Skeletal muscle satellite cell (primary cell): ENCODE data around the gene GINS1.
"Not testable (repeated sequence)": the region's sequence is repeated elsewhere in the genome, so short reads cannot be mapped to it uniquely, and the experiment has no call there.

Source experiments
- H3K27me3 ChIP-seq: 2 replicates; pipeline ENCODE4 v1.7.0; 2013; ENCODE audit warnings: low read length; ENCODE audit not compliant: control insufficient read depth, insufficient read depth
- H3K36me3 ChIP-seq: 2 replicates; pipeline ENCODE4 v1.7.0; 2013; ENCODE audit warnings: mild to moderate bottlenecking, control low read depth, low read length; ENCODE audit not compliant: insufficient read depth
- H3K4me1 ChIP-seq: 2 replicates; pipeline ENCODE4 v1.7.0; 2013; ENCODE audit warnings: low read length; ENCODE audit not compliant: control insufficient read depth, insufficient read depth
- H3K4me2 ChIP-seq: 2 replicates; pipeline ENCODE4 v1.7.0; 2013; ENCODE audit warnings: mild to moderate bottlenecking, low read length
- H3K4me3 ChIP-seq: 2 replicates; pipeline ENCODE4 v1.7.0; 2013; ENCODE audit warnings: low read length
- H3K9ac ChIP-seq: 2 replicates; pipeline ENCODE4 v1.7.0; 2013; ENCODE audit warnings: mild to moderate bottlenecking, low read depth, low read length, moderate library complexity
- H3K9me3 ChIP-seq: replicated peaks from 2 replicates; pipeline ENCODE4 v1.7.0; 2013; ENCODE audit warnings: mild to moderate bottlenecking, control low read depth, low read length

GINS1 gene

DNA sequence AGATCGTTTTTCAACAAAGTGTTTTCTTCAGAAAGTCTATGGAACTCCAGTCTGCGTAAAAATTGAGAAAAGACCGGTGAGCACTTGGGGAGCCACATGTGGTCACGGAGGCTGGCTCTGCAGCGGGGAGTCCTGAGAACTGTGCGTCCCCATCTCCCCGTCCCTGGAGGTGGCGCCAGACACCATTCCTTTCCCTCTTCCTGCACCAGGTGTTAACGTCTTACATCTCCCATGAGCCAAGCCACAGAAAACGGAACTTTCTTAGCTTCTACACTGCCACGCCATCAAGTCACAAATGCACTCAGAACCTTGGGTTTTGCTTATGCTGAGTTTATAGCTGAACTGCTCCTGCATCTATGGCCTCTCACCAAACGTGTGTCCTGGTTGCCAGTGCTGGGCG, 62.6 kb downstream of the GINS1 start:
- Histone ChIP-seq H3K4me1 (no peaks in the 10 kb centered on the region), H3K36me3 (peaks cover 3% of the 10 kb centered on the region), H3K4me2 (no peak overlapping the region), H3K9ac (no peak overlapping the region), H3K9me3 (no peaks in the 10 kb centered on the region), H3K4me3 (no peak overlapping the region), H3K27me3 (no peaks in the 10 kb centered on the region)

DNA sequence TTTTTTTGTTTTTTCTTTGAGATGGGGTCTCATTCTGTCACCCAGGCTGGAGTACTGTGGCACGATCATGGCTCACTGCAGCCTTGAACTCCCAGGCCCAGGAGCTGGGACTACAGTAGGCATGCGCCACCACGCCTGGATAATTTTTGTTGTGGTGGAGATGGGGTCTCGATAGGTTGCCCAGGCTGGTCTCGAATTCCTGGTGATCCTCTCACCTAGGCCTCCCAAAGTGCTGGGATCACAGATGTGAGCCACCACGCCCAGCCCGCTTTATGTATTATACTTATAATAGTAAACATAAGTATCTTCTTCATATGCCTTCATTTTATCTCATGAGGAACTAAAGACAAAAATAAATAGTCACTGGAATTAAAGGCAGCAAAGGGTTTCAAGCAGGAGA, 63.5 kb downstream of the GINS1 start:
- Histone ChIP-seq H3K4me1 (no peaks in the 10 kb centered on the region), H3K4me3 (no peak overlapping the region), H3K9ac (no peak overlapping the region), H3K4me2 (no peak overlapping the region), H3K27me3 (no peaks in the 10 kb centered on the region), H3K9me3 (no peaks in the 10 kb centered on the region), H3K36me3 (no peaks in the 10 kb centered on the region)

DNA sequence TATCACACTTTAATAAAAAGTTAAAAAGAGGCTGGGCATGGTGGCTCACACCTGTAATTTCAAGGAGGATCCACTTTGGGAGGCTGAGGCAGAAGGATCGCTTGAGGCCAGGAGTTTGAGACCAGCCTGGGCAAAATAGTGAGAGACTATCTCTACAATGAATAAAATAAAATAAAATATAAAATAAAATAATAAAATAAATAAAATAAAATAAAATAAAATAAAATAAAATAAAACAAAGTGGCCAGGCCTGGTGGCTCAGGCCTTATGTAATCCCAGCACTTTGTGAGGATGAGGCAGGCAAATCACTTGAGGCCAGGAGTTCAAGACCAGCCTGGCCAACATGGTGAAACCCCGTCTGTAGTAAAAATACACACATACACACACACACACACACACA, 65.8 kb downstream of the GINS1 start:
- not testable (repeated sequence) for H3K4me1 ChIP-seq, H3K4me3 ChIP-seq, H3K36me3 ChIP-seq, H3K9ac ChIP-seq, H3K9me3 ChIP-seq, H3K4me2 ChIP-seq, H3K27me3 ChIP-seq

DNA sequence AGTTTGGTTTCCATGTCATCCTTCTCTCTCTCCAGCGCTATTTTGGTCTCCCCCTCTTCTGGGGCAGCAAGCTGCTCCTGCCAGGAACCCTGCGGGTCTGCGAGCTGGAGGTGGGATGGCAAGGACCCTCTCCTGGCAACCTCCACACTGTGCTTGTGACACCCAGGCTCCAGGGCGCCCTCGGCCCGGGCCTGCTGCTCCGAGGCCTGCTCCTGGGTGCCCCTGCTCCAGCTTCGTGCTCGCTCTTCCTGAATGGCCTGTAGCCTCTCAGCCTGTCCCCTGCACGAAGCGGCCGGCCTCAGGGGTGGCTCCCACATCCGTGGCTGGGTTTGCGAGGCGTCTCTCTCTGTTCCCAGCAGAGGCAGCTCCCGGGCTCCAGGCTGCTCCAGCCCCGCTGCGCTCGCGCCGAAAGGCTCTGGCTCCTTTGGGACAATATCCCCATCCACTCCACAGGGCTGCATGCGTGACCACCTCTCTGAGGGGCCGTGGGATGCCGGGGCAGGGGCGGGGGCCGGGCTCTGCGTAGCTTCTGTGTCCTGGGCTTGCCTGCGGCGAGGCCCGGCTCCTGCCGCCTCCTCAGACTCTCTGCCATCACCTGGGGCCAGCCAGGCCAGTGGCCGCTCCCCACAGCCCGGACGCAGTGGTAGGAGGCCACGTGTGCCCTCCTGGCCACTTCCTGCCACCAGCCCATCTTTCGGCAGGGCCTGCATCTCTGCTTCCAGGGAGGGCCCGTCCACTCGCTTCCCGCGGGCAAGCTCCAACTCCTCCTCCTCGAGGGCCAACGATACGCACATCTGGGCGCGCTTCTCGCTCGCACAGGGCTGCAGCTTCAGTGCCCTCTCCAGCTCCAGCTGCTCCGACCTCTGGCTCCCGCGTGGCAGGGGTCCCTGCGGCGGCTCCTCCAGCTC, 68.9 kb downstream of the GINS1 start:
- H3K9me3 ChIP-seq, result no peaks in the 10 kb centered on the region
- no peaks in the 10 kb centered on the region for H3K27me3 ChIP-seq
- H3K9ac ChIP-seq, result no peak overlapping the region
- no peak overlapping the region for H3K4me2 ChIP-seq
- H3K36me3 ChIP-seq, result peaks cover 5% of the 10 kb centered on the region
- H3K4me1 ChIP-seq, result no peaks in the 10 kb centered on the region
- no peak overlapping the region for H3K4me3 ChIP-seq

- no peak overlapping the region for H3K4me2 ChIP-seq
- no peaks in the 10 kb centered on the region for H3K27me3 ChIP-seq
- no peaks in the 10 kb centered on the region for H3K4me1 ChIP-seq
- H3K9me3 ChIP-seq, result no peaks in the 10 kb centered on the region
- no peak overlapping the region for H3K4me3 ChIP-seq
- H3K9ac ChIP-seq, result no peak overlapping the region
- H3K36me3 ChIP-seq, result peaks cover 5% of the 10 kb centered on the region
These were observed 69.8 kb downstream of the GINS1 start for GRCh38 chr20:25477014-25477882.

- no peaks in the 10 kb centered on the region for H3K9me3 ChIP-seq
- H3K4me1 ChIP-seq, result no peaks in the 10 kb centered on the region
- H3K36me3 ChIP-seq, result peaks cover 5% of the 10 kb centered on the region
- no peak overlapping the region for H3K9ac ChIP-seq
- H3K4me2 ChIP-seq, result no peak overlapping the region
- H3K4me3 ChIP-seq, result no peak overlapping the region
- H3K27me3 ChIP-seq, result no peaks in the 10 kb centered on the region
These were observed 71.6 kb downstream of the GINS1 start for GRCh38 chr20:25478889-25479568.

DNA sequence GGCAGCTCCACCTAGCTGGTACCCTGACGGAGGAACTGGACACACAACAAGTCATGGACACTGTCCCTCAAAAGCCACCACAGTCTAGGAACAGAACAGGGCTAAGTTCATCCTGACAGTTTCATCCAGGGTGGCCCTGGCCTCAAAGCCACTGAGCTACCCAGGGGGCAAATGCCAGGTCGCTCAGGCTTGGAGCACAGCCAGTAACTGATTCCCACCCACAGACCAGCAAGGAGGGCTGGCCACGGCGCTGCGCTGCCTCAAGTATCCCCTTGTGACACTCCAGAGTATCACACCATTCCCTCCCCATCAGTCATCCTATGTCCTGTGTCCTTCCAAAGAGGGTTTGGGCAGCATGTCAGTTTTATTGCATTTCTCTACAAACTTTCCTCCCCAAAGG, 72.2 kb downstream of the GINS1 start:
- Histone ChIP-seq H3K27me3 (no peaks in the 10 kb centered on the region), H3K9ac (no peak overlapping the region), H3K36me3 (peaks cover 5% of the 10 kb centered on the region), H3K9me3 (no peaks in the 10 kb centered on the region), H3K4me1 (peaks cover 6% of the 10 kb centered on the region), H3K4me2 (no peak overlapping the region), H3K4me3 (no peak overlapping the region)

- Histone ChIP-seq H3K4me1 (peaks cover 11% of the 10 kb centered on the region), H3K36me3 (peaks cover 5% of the 10 kb centered on the region), H3K27me3 (no peaks in the 10 kb centered on the region), H3K4me2 (no peak overlapping the region), H3K4me3 (no peak overlapping the region), H3K9me3 (no peaks in the 10 kb centered on the region), H3K9ac (no peak overlapping the region)
These were observed 72.7 kb downstream of the GINS1 start for GRCh38 chr20:25480156-25480555.

GRCh38 chr20:25480797-25481196, 73.3 kb downstream of the GINS1 start:
- H3K9ac ChIP-seq, result no peak overlapping the region
- H3K36me3 ChIP-seq, result peaks cover 5% of the 10 kb centered on the region
- H3K27me3 ChIP-seq, result no peaks in the 10 kb centered on the region
- H3K9me3 ChIP-seq, result no peaks in the 10 kb centered on the region
- peaks cover 12% of the 10 kb centered on the region for H3K4me1 ChIP-seq
- H3K4me2 ChIP-seq, result no peak overlapping the region
- H3K4me3 ChIP-seq, result no peak overlapping the region

GRCh38 chr20:25481235-25481917, 73.9 kb downstream of the GINS1 start:
- Histone ChIP-seq H3K36me3 (peaks cover 5% of the 10 kb centered on the region), H3K4me1 (peaks cover 12% of the 10 kb centered on the region), H3K4me2 (no peak overlapping the region), H3K4me3 (no peak overlapping the region), H3K9me3 (no peaks in the 10 kb centered on the region), H3K9ac (no peak overlapping the region), H3K27me3 (no peaks in the 10 kb centered on the region)

- Histone ChIP-seq H3K9ac (no peak overlapping the region), H3K9me3 (no peaks in the 10 kb centered on the region), H3K4me1 (peaks cover 12% of the 10 kb centered on the region), H3K4me2 (no peak overlapping the region), H3K36me3 (peaks cover 5% of the 10 kb centered on the region), H3K27me3 (no peaks in the 10 kb centered on the region), H3K4me3 (no peak overlapping the region)
These were observed 74.4 kb downstream of the GINS1 start for GRCh38 chr20:25481918-25482253.
